OCI-LY7 (cell line): ENCODE data around the gene PCYOX1L.

Source experiments
- CTCF ChIP-seq: fragments of 200-600 bp; sonication (generic); conservative IDR thresholded peaks from 2 replicates; pipeline ENCODE4 v1.5.1; 2014; ENCODE audit warnings: mild to moderate bottlenecking, antibody characterized with exemption, low read length, moderate library complexity, mixed read lengths
- EZH2phosphoT487 ChIP-seq: fragments of 200-600 bp; sonication (generic); IDR thresholded peaks from 2 replicates; pipeline ENCODE4 v1.6.1; 2018; ENCODE audit warnings: low read depth, borderline replicate concordance, mild to moderate bottlenecking, mixed run types, antibody characterized with exemption, low read length, moderate library complexity, mixed read lengths

GRCh38 chr5:149372076-149372795, 14.4 kb downstream of the PCYOX1L start:
- TF ChIP-seq EZH2phosphoT487 (no peak), CTCF (no peak)
